SK-N-SH treated with all-trans-retinoic acid at 6 μM for 48 hours (cell line): Measurements from ENCODE around the gene RNF144B.

ENCODE experiments used
- ATAC-seq: fragments of 200-7000 bp; cut with Tn5 transposase; 3 replicates; pipeline ENCODE4 v1.9.1; 2020; ENCODE audit warnings: mild to moderate bottlenecking, moderate library complexity
- ARNTL ChIP-seq: fragments of 450-650 bp; formaldehyde crosslinking; IDR thresholded peaks from 2 replicates; pipeline ENCODE4 v1.5.0; 2020; ENCODE audit warnings: low read depth, mild to moderate bottlenecking, moderate library complexity, borderline replicate concordance
- BACH2 ChIP-seq: fragments of 250-450 bp; sonication (Bioruptor Pico); IDR thresholded peaks from 2 replicates; pipeline ENCODE4 v1.9.0; 2021; ENCODE audit warnings: mild to moderate bottlenecking, borderline replicate concordance
- CREB5 ChIP-seq: fragments of 250-450 bp; sonication (Bioruptor Pico); IDR thresholded peaks from 2 replicates; pipeline ENCODE4 v1.5.1; 2020; ENCODE audit warnings: low read depth, mild to moderate bottlenecking, moderate library complexity
- CSRNP3 ChIP-seq: fragments of 250-450 bp; sonication (Bioruptor Pico); IDR thresholded peaks from 2 replicates; pipeline ENCODE4 v1.5.1; 2021; ENCODE audit warnings: mild to moderate bottlenecking, moderate library complexity
- ESRRG ChIP-seq: fragments of 250-450 bp; sonication (Bioruptor Pico); IDR thresholded peaks from 2 replicates; pipeline ENCODE4 v1.6.1; 2021; ENCODE audit warnings: mild to moderate bottlenecking
- GLIS3 ChIP-seq: fragments of 250-450 bp; sonication (Bioruptor Pico); IDR thresholded peaks from 2 replicates; pipeline ENCODE4 v1.5.0; 2020; ENCODE audit warnings: mild to moderate bottlenecking, moderate library complexity
- ISL1 ChIP-seq: fragments of 250-450 bp; sonication (Bioruptor Pico); IDR thresholded peaks from 2 replicates; pipeline ENCODE4 v2.1.2; 2022; ENCODE audit warnings: mild to moderate bottlenecking, moderate library complexity
- OSR1 ChIP-seq: fragments of 250-450 bp; sonication (Bioruptor Pico); IDR thresholded peaks from 2 replicates; pipeline ENCODE4 v1.8.0; 2022; ENCODE audit warnings: moderate library complexity, mild to moderate bottlenecking, inconsistent platforms
- PPARA ChIP-seq: fragments of 250-450 bp; sonication (Bioruptor Pico); IDR thresholded peaks from 2 replicates; pipeline ENCODE4 v1.5.0; 2020; ENCODE audit warnings: mild to moderate bottlenecking, borderline replicate concordance
- RARB ChIP-seq: fragments of 250-450 bp; sonication (Bioruptor Pico); IDR thresholded peaks from 2 replicates; pipeline ENCODE4 v1.8.0; 2021; ENCODE audit warnings: mild to moderate bottlenecking, moderate library complexity
- SNAI2 ChIP-seq: fragments of 250-450 bp; sonication (Bioruptor Pico); IDR thresholded peaks from 2 replicates; pipeline ENCODE4 v1.5.0; 2020; ENCODE audit warnings: mild to moderate bottlenecking, moderate library complexity
- TCF4 ChIP-seq: fragments of 250-450 bp; sonication (Bioruptor Pico); IDR thresholded peaks from 2 replicates; pipeline ENCODE4 v1.8.0; 2021; ENCODE audit warnings: mild to moderate bottlenecking, moderate library complexity, borderline replicate concordance
- TOX ChIP-seq: fragments of 250-450 bp; sonication (Bioruptor Pico); IDR thresholded peaks from 2 replicates; pipeline ENCODE4 v1.8.0; 2021; ENCODE audit warnings: mild to moderate bottlenecking, moderate library complexity, borderline replicate concordance
- ZC3H10 ChIP-seq: fragments of 250-450 bp; sonication (Bioruptor Pico); IDR thresholded peaks from 2 replicates; pipeline ENCODE4 v1.5.1; 2021; ENCODE audit warnings: mild to moderate bottlenecking, moderate library complexity
- ZFP3 ChIP-seq: fragments of 250-450 bp; sonication (Bioruptor Pico); IDR thresholded peaks from 2 replicates; pipeline ENCODE4 v1.5.0; 2020; ENCODE audit warnings: mild to moderate bottlenecking, moderate library complexity
- ZFP30 ChIP-seq: fragments of 450-650 bp; formaldehyde crosslinking; IDR thresholded peaks from 2 replicates; pipeline ENCODE4 v1.5.0; 2022; ENCODE audit warnings: mild to moderate bottlenecking, moderate library complexity
- ZNF565 ChIP-seq: fragments of 450-650 bp; formaldehyde crosslinking; conservative IDR thresholded peaks from 2 replicates; pipeline ENCODE4 v1.5.0; 2020; ENCODE audit warnings: low read depth, mild to moderate bottlenecking, moderate library complexity
- ZNF70 ChIP-seq: fragments of 450-650 bp; formaldehyde crosslinking; IDR thresholded peaks from 2 replicates; pipeline ENCODE4 v1.5.0; 2020; ENCODE audit warnings: mild to moderate bottlenecking, moderate library complexity
- ZNF8 ChIP-seq: fragments of 450-650 bp; formaldehyde crosslinking; IDR thresholded peaks from 2 replicates; pipeline ENCODE4 v1.5.0; 2020; ENCODE audit warnings: mild to moderate bottlenecking, moderate library complexity
- TF ChIP-seq, protein P1 (sequence below): fragments of 250-450 bp; sonication (Bioruptor Pico); IDR thresholded peaks from 2 replicates; pipeline ENCODE4 v1.5.0; 2020; ENCODE audit warnings: mild to moderate bottlenecking, moderate library complexity
- TF ChIP-seq, protein P2 (sequence below): fragments of 250-450 bp; sonication (Bioruptor Pico); IDR thresholded peaks from 2 replicates; pipeline ENCODE4 v1.8.0; 2020; ENCODE audit warnings: mild to moderate bottlenecking, moderate library complexity, borderline replicate concordance

Gene RNF144B

DNA sequence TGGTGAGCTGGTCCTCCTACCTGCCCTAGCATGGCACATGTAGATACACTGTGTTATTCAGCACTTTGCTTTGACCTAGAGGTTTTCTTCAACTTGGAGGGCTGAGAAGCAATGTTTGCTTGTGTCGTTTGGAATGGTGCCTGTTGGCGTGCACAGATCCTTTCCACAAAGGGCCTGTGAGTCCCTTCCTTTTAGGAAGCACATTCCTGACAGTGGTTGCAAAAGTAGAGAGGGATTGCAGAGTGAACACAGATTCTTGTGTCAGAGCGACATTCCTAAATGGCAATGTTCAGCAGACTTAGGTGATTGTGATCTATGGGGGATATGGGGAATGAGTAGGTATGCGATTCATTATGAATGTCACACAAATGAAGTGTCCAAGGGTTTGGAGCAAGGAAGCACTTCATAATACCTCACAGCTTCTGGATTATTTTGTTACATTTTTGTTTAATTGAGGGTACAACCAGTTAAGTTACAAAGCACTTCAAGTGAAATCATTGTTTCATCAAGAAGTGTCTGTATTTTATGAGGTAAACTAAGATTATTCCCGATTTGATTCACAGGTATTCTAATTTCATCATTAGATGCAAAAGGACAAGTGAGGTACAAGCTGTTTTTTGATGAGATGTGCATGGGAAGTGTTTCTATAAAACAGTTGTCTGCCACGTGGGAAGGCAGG lies 713 bp upstream of the RNF144B start:
- TF ChIP-seq ZFP30 (CRISPR knock-in tag) (no peak), OSR1 (CRISPR knock-in tag) (no peak), ZNF8 (CRISPR knock-in tag) (no peak), SNAI2 (CRISPR knock-in tag) (no peak), TCF4 (no peak), ZFP3 (CRISPR knock-in tag) (no peak), ESRRG (CRISPR knock-in tag) (no peak), ARNTL (CRISPR knock-in tag) (no peak), CSRNP3 (CRISPR knock-in tag) (no peak)
- no peak for ATAC-seq

GRCh38 chr6:18388271-18388670 lies 1.1 kb downstream of the RNF144B start:
- no peak for TF ChIP-seq PPARA (CRISPR knock-in tag)
- no peak for TF ChIP-seq ZNF70 (CRISPR knock-in tag)
- TF ChIP-seq ZFP30 (CRISPR knock-in tag), result no peak
- TF ChIP-seq ZFP3 (CRISPR knock-in tag), result no peak
- no peak for TF ChIP-seq ISL1 (CRISPR knock-in tag)
- no peak for TF ChIP-seq ZNF8 (CRISPR knock-in tag)
- TF ChIP-seq CREB5 (CRISPR knock-in tag), result no peak
- no peak for TF ChIP-seq TCF4
- no peak for TF ChIP-seq RARB (CRISPR knock-in tag)
- TF ChIP-seq TOX, result no peak
- TF ChIP-seq ARNTL (CRISPR knock-in tag), result no peak
- no peak for TF ChIP-seq ZNF565 (CRISPR knock-in tag)
- TF ChIP-seq ZC3H10 (CRISPR knock-in tag), result no peak
- TF ChIP-seq, protein P1, sequence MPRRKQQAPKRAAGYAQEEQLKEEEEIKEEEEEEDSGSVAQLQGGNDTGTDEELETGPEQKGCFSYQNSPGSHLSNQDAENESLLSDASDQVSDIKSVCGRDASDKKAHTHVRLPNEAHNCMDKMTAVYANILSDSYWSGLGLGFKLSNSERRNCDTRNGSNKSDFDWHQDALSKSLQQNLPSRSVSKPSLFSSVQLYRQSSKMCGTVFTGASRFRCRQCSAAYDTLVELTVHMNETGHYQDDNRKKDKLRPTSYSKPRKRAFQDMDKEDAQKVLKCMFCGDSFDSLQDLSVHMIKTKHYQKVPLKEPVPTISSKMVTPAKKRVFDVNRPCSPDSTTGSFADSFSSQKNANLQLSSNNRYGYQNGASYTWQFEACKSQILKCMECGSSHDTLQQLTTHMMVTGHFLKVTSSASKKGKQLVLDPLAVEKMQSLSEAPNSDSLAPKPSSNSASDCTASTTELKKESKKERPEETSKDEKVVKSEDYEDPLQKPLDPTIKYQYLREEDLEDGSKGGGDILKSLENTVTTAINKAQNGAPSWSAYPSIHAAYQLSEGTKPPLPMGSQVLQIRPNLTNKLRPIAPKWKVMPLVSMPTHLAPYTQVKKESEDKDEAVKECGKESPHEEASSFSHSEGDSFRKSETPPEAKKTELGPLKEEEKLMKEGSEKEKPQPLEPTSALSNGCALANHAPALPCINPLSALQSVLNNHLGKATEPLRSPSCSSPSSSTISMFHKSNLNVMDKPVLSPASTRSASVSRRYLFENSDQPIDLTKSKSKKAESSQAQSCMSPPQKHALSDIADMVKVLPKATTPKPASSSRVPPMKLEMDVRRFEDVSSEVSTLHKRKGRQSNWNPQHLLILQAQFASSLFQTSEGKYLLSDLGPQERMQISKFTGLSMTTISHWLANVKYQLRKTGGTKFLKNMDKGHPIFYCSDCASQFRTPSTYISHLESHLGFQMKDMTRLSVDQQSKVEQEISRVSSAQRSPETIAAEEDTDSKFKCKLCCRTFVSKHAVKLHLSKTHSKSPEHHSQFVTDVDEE, result no peak
- no peak for TF ChIP-seq SNAI2 (CRISPR knock-in tag)
- no peak for TF ChIP-seq GLIS3
- TF ChIP-seq BACH2 (CRISPR knock-in tag), result no peak
- TF ChIP-seq OSR1 (CRISPR knock-in tag), result no peak
- no peak for TF ChIP-seq CSRNP3 (CRISPR knock-in tag)
- TF ChIP-seq, protein P2, sequence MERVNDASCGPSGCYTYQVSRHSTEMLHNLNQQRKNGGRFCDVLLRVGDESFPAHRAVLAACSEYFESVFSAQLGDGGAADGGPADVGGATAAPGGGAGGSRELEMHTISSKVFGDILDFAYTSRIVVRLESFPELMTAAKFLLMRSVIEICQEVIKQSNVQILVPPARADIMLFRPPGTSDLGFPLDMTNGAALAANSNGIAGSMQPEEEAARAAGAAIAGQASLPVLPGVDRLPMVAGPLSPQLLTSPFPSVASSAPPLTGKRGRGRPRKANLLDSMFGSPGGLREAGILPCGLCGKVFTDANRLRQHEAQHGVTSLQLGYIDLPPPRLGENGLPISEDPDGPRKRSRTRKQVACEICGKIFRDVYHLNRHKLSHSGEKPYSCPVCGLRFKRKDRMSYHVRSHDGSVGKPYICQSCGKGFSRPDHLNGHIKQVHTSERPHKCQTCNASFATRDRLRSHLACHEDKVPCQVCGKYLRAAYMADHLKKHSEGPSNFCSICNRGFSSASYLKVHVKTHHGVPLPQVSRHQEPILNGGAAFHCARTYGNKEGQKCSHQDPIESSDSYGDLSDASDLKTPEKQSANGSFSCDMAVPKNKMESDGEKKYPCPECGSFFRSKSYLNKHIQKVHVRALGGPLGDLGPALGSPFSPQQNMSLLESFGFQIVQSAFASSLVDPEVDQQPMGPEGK (CRISPR knock-in tag), result no peak
- ATAC-seq, result peak; percentile 13

- ATAC-seq, result peak; percentile 70
- TF ChIP-seq ZNF70 (CRISPR knock-in tag) (no peak), ISL1 (CRISPR knock-in tag) (no peak), OSR1 (CRISPR knock-in tag) (no peak)
Observed at GRCh38 chr6:18388942-18389341, 1.8 kb downstream of the RNF144B start.
